Caco-2 (cell line): ENCODE measurements around the gene MAD1L1. TPM values are rescaled to one million over a fixed set of nuclear protein-coding genes. Genes with fewer than 3 reads are reported as not detected.

Source experiments
- BruUV-seq: library from RNA; stranded (reverse); fragments of 400-500 nt; replicated peaks from 2 replicates; lab custom pipeline; 2021; lab: Mats Ljungman, UMichigan
- CTCF ChIA-PET: fragments of 300-600 bp; sonication (Branson Sonifier 250); formaldehyde crosslinking; loops from one replicate; lab custom pipeline; 2022; ENCODE audit warnings: antibody characterized with exemption; lab: Charles Lee
- POLR2A ChIA-PET: fragments of 300-600 bp; sonication (Branson Sonifier 250); formaldehyde crosslinking; loops from one replicate; lab custom pipeline; 2022; ENCODE audit warnings: antibody characterized with exemption; lab: Charles Lee
- DNase-seq, 2 experiments: peaks; one replicate each; pipeline versions ENCODE4 v3.0.0 to v3.0.0-alpha.2; 2020 to 2022
- H3K27me3 ChIP-seq: replicated peaks from 2 replicates; pipeline ENCODE4 v1.6.0; 2011; ENCODE audit warnings: low read length; ENCODE audit not compliant: control insufficient read depth, insufficient read depth
- H3K36me3 ChIP-seq: 2 replicates; pipeline ENCODE4 v1.5.1; 2011; ENCODE audit warnings: low read length; ENCODE audit not compliant: control insufficient read depth, insufficient read depth
- H3K4me1 ChIP-seq: fragments of 250-450 bp; sonication (Bioruptor Pico); 2 replicates; pipeline ENCODE4 v1.5.1; 2020; ENCODE audit warnings: mild to moderate bottlenecking
- H3K4me3 ChIP-seq: 2 replicates; pipeline ENCODE4 v1.5.1; 2011; ENCODE audit warnings: low read depth, mild to moderate bottlenecking, control low read depth, low read length
- H3K9me3 ChIP-seq: fragments of 250-450 bp; sonication (Bioruptor Pico); 2 replicates; pipeline ENCODE4 v1.5.1; 2020; ENCODE audit warnings: mild to moderate bottlenecking, moderate library complexity
- H3K27ac Mint-ChIP-seq: one replicate; pipeline ENCODE4 v1.8.0; 2022; ENCODE audit warnings: mixed read lengths; ENCODE audit not compliant: unreplicated experiment
- H3K27me3 Mint-ChIP-seq: one replicate; pipeline ENCODE4 v1.8.0; 2022; ENCODE audit warnings: mixed read lengths; ENCODE audit not compliant: insufficient read depth, unreplicated experiment
- H3K36me3 Mint-ChIP-seq: one replicate; pipeline ENCODE4 v1.8.0; 2022; ENCODE audit warnings: mild to moderate bottlenecking, mixed read lengths; ENCODE audit not compliant: insufficient read depth, unreplicated experiment
- H3K4me1 Mint-ChIP-seq: one replicate; pipeline ENCODE4 v1.8.0; 2022; ENCODE audit warnings: low read depth, mixed read lengths; ENCODE audit not compliant: unreplicated experiment
- H3K4me3 Mint-ChIP-seq: one replicate; pipeline ENCODE4 v1.8.0; 2022; ENCODE audit warnings: mild to moderate bottlenecking, moderate library complexity, mixed read lengths; ENCODE audit not compliant: unreplicated experiment
- H3K9me3 Mint-ChIP-seq: one replicate; pipeline ENCODE4 v1.8.0; 2022; ENCODE audit warnings: mixed read lengths; ENCODE audit not compliant: unreplicated experiment
- intact Hi-C: fragments of 100-400 bp; cut with micrococcal nuclease; formaldehyde crosslinking; loops from one replicate; pipeline ENCODE4 v1.10.0; 2022; ENCODE audit not compliant: unreplicated experiment
- total RNA-seq: library from RNA; stranded (reverse); gene quantifications from 2 replicates; pipeline ENCODE4 v1.2.3, GENCODE V29; 2022
- TF ChIP-seq, protein P1 (sequence below), 2 experiments: fragments of 200-600 bp in 1 of 2; IDR thresholded peaks; 1 replicate in 1 of 2; 2 replicates in 1 of 2; pipeline versions ENCODE4 v1.5.1 to v1.8.0; 2011 to 2022; ENCODE audit warnings: antibody characterized with exemption in 1 of 2, control low read depth in 1 of 2, inconsistent platforms in 1 of 2, low read depth in 1 of 2, low read length in 1 of 2, mild to moderate bottlenecking in 1 of 2, moderate library complexity in 1 of 2; ENCODE audit not compliant: insufficient read depth in 1 of 2, severe bottlenecking in 1 of 2, unreplicated experiment in 1 of 2

The MAD1L1 gene
- total RNA-seq, 1 experiment from 2014 or later, result 58.6 TPM

DNA sequence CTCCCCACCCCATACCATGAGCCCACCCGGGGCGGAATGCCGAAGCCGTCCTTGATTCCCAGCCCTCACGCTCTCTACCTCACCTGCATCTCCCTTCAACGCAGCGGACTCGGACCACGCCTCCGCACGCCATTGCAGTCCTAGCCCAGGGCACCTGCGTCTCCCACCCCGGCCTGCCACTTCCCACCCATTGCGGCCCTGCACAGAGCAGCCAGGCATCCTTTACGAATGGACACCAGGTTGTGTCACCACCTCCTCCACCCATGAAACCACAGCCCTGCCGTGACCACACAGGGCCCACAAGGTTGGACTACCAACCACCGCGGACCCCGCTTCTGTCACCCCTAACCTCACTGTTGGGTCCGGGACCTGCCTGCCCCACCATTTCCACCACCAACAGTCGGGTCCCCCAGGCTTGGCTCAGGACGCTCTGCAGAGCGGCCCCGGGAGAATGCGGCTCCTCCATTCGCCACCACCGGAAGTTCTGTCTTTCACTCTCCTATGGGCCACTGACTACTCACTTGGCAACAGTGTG, 232.5 kb downstream of the MAD1L1 start:
- DNase-seq, result no peak
- Mint-ChIP-seq H3K4me3 (no peak overlapping the region), H3K27me3 (no peaks in the 10 kb centered on the region), H3K9me3 (no peaks in the 10 kb centered on the region), H3K36me3 (peaks cover 30% of the 10 kb centered on the region), H3K4me1 (no peaks in the 10 kb centered on the region), H3K27ac (no peak overlapping the region)
- H3K4me1 ChIP-seq, result no peaks in the 10 kb centered on the region
- CTCF ChIA-PET, result no interaction called here
- no peaks in the 10 kb centered on the region for H3K27me3 ChIP-seq
- no peak overlapping the region for H3K4me3 ChIP-seq
- POLR2A ChIA-PET, result no interaction called here
- TF ChIP-seq, protein P1, sequence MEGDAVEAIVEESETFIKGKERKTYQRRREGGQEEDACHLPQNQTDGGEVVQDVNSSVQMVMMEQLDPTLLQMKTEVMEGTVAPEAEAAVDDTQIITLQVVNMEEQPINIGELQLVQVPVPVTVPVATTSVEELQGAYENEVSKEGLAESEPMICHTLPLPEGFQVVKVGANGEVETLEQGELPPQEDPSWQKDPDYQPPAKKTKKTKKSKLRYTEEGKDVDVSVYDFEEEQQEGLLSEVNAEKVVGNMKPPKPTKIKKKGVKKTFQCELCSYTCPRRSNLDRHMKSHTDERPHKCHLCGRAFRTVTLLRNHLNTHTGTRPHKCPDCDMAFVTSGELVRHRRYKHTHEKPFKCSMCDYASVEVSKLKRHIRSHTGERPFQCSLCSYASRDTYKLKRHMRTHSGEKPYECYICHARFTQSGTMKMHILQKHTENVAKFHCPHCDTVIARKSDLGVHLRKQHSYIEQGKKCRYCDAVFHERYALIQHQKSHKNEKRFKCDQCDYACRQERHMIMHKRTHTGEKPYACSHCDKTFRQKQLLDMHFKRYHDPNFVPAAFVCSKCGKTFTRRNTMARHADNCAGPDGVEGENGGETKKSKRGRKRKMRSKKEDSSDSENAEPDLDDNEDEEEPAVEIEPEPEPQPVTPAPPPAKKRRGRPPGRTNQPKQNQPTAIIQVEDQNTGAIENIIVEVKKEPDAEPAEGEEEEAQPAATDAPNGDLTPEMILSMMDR (IDR thresholded peaks at IDR 0.05; ENCODE audit: insufficient read depth in 1 of 2, low read depth in 1 of 2, low read length in 1 of 2, severe bottlenecking in 1 of 2, unreplicated experiment in 1 of 2), result no peak
- intact Hi-C loops, result no loop called here
- H3K36me3 ChIP-seq, result no peaks in the 10 kb centered on the region
- H3K9me3 ChIP-seq, result no peaks in the 10 kb centered on the region
- no TSS peak for BruUV-seq

DNA sequence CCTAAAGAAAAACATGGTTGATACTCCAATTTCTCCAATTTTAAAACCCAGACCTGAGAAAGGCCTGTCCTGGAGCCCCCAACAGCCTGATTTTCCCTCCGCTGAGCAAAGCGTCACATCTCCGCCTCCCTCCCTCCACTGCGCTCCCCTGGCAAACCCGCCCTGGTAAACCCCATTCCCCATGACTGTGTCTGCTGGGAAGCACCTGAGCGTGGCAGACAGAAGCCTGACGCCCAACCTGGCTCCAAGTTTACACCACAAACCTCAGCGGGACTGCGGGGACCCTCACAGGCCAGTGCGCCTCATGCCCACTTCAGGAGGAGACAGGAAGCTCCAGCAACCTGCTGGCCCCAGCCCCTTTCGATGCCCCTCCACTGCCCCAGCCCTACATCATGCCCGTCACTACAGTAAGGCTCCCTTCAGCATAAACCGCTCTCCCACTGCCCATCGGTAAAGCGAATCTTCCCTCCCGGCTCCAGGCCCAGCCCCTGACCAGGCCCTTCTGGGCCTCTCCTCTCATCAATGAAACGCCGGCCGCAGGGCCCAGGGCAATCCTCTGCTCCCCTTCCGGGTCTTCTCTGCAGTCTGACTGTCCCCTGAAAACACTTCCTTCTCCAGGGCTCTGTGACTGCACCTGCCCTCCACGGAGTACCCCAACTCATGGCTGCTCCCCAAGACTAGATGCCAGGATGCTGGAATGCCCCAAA, 233.3 kb downstream of the MAD1L1 start:
- Histone ChIP-seq H3K36me3 (no peaks in the 10 kb centered on the region), H3K27me3 (no peaks in the 10 kb centered on the region), H3K4me3 (no peak overlapping the region), H3K4me1 (no peaks in the 10 kb centered on the region), H3K9me3 (no peaks in the 10 kb centered on the region)
- Mint-ChIP-seq H3K9me3 (no peaks in the 10 kb centered on the region), H3K27me3 (no peaks in the 10 kb centered on the region), H3K4me1 (no peaks in the 10 kb centered on the region), H3K27ac (peak overlapping the region; percentile 14), H3K36me3 (peaks cover 23% of the 10 kb centered on the region), H3K4me3 (no peak overlapping the region)
- POLR2A ChIA-PET, result no interaction called here
- TF ChIP-seq, protein P1 (IDR thresholded peaks at IDR 0.05; ENCODE audit: insufficient read depth in 1 of 2, low read depth in 1 of 2, low read length in 1 of 2, severe bottlenecking in 1 of 2, unreplicated experiment in 1 of 2), result no peak
- CTCF ChIA-PET, result no interaction called here
- no peak for DNase-seq
- intact Hi-C loops, result no loop called here
- BruUV-seq, result no TSS peak

DNA sequence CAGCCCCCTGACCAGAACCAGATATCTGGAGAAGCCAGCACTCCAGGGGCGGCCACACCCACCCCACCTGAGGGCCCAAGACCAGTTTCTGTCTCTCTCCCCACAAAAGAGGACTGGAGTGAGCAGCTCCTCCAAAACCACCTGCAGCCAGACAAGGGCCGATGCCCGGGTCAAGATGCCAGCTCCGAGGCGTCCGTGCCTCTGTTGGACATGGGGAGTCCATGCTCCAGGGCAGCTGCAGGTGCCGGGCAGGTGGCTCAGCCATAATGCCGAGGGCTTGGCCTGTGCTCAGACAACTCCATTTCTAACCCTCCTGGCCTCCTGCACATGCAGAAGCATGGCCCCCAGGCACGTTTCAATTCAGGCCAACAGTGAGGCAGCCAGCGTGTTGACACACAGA, 234.6 kb downstream of the MAD1L1 start:
- intact Hi-C loops, result no loop called here
- TF ChIP-seq, protein P1 (IDR thresholded peaks at IDR 0.05; ENCODE audit: insufficient read depth in 1 of 2, low read depth in 1 of 2, low read length in 1 of 2, severe bottlenecking in 1 of 2, unreplicated experiment in 1 of 2), result no peak
- Mint-ChIP-seq H3K4me3 (no peak overlapping the region), H3K27me3 (no peaks in the 10 kb centered on the region), H3K4me1 (no peaks in the 10 kb centered on the region), H3K27ac (no peak overlapping the region), H3K9me3 (no peaks in the 10 kb centered on the region), H3K36me3 (peaks cover 23% of the 10 kb centered on the region)
- ChIA-PET POLR2A (no interaction called here), CTCF (no interaction called here)
- Histone ChIP-seq H3K9me3 (no peaks in the 10 kb centered on the region), H3K27me3 (no peaks in the 10 kb centered on the region), H3K4me1 (no peaks in the 10 kb centered on the region), H3K4me3 (no peak overlapping the region), H3K36me3 (no peaks in the 10 kb centered on the region)
- BruUV-seq, result no TSS peak
- DNase-seq, result no peak
